PC-3 (cell line): ENCODE measurements around the gene MTIF3. TPM values are rescaled to one million over a fixed set of nuclear protein-coding genes. Genes with fewer than 3 reads are reported as not detected.

Experiments
- ATAC-seq: fragments of 200-7000 bp; cut with Tn5 transposase; 2 replicates; pipeline ENCODE4 v1.9.1; 2020; ENCODE audit warnings: mild to moderate bottlenecking, moderate library complexity
- BruUV-seq: library from RNA; stranded (reverse); fragments of 400-500 nt; replicated peaks from 2 replicates; lab custom pipeline; 2021; lab: Mats Ljungman, UMichigan
- CTCF ChIA-PET: fragments of 300-600 bp; sonication (Branson Sonifier 250); formaldehyde crosslinking; loops from one replicate; lab custom pipeline; 2022; ENCODE audit warnings: antibody characterized with exemption; lab: Charles Lee
- POLR2A ChIA-PET: fragments of 300-600 bp; sonication (Branson Sonifier 250); formaldehyde crosslinking; loops from one replicate; lab custom pipeline; 2022; ENCODE audit warnings: antibody characterized with exemption; ENCODE audit not compliant: unreplicated experiment; lab: Charles Lee
- DNase-seq: peaks from one replicate; pipeline ENCODE4 v3.0.0-alpha.2; 2015
- H2AFZ ChIP-seq: fragments of 300-600 bp; sonication (generic); 2 replicates; pipeline ENCODE4 v1.6.0; 2016; ENCODE audit warnings: antibody characterized with exemption, low read length
- H3F3A ChIP-seq: fragments of 300-600 bp; sonication (generic); one replicate; pipeline ENCODE4 v1.6.0; 2017; ENCODE audit warnings: antibody characterized with exemption, low read length, control low read depth, mild to moderate bottlenecking; ENCODE audit not compliant: unreplicated experiment
- H3K27ac ChIP-seq: fragments of 300-600 bp; sonication (generic); 2 replicates; pipeline ENCODE4 v1.5.1; 2016; ENCODE audit warnings: mild to moderate bottlenecking, low read length
- H3K27me3 ChIP-seq: fragments of 300-600 bp; sonication (generic); 2 replicates; pipeline ENCODE4 v1.6.1; 2016; ENCODE audit warnings: low read length, mixed read lengths
- H3K36me3 ChIP-seq: fragments of 300-600 bp; sonication (generic); 2 replicates; pipeline ENCODE4 v1.6.1; 2016; ENCODE audit warnings: low read depth, mixed run types, low read length, mixed read lengths
- H3K4me1 ChIP-seq: fragments of 300-600 bp; sonication (generic); 2 replicates; pipeline ENCODE4 v1.5.1; 2016; ENCODE audit warnings: low read length; ENCODE audit not compliant: insufficient read depth
- H3K4me2 ChIP-seq: fragments of 300-600 bp; sonication (generic); 2 replicates; pipeline ENCODE4 v1.6.0; 2016; ENCODE audit warnings: low read length
- H3K4me3 ChIP-seq: fragments of 300-600 bp; sonication (generic); 2 replicates; pipeline ENCODE4 v1.5.1; 2016; ENCODE audit warnings: mild to moderate bottlenecking, low read length, mixed read lengths
- H3K79me2 ChIP-seq: fragments of 300-600 bp; sonication (generic); 2 replicates; pipeline ENCODE4 v1.6.1; 2017; ENCODE audit warnings: low read length, mixed read lengths
- H3K9ac ChIP-seq: fragments of 300-600 bp; sonication (generic); 2 replicates; pipeline ENCODE4 v1.6.0; 2016; ENCODE audit warnings: mild to moderate bottlenecking, low read length
- H3K9me2 ChIP-seq: fragments of 300-600 bp; sonication (generic); replicated peaks from 2 replicates; pipeline ENCODE4 v1.6.1; 2016; ENCODE audit warnings: mixed run types, low read length, mixed read lengths
- H3K9me3 ChIP-seq: fragments of 300-600 bp; sonication (generic); 2 replicates; pipeline ENCODE4 v1.6.1; 2016; ENCODE audit warnings: low read length, mixed read lengths
- H4K20me1 ChIP-seq: fragments of 300-600 bp; sonication (generic); 2 replicates; pipeline ENCODE4 v1.6.1; 2016; ENCODE audit warnings: low read length, mixed read lengths
- CTCF ChIP-seq: fragments of 300-600 bp; sonication (generic); conservative IDR thresholded peaks from 2 replicates; pipeline ENCODE4 v1.5.1; 2017; ENCODE audit warnings: antibody characterized with exemption, low read depth, mild to moderate bottlenecking, low read length
- EZH2 ChIP-seq: fragments of 300-600 bp; sonication (generic); IDR thresholded peaks from one replicate; pipeline ENCODE4 v1.6.1; 2017; ENCODE audit warnings: antibody characterized with exemption, mild to moderate bottlenecking, low read length; ENCODE audit not compliant: unreplicated experiment
- EZH2phosphoT487 ChIP-seq: fragments of 300-600 bp; sonication (generic); IDR thresholded peaks from 2 replicates; pipeline ENCODE4 v1.6.1; 2018; ENCODE audit warnings: mild to moderate bottlenecking, antibody characterized with exemption, low read length, borderline replicate concordance
- intact Hi-C: fragments of 100-400 bp; cut with micrococcal nuclease; formaldehyde crosslinking; loops from 2 replicates; pipeline ENCODE4 v1.9.0; 2023
- total RNA-seq: library from RNA; depleted of rRNA; stranded (reverse); fragments of >200 nt; gene quantifications from 2 replicates; pipeline ENCODE4 v1.2.3, GENCODE V29; 2014

Gene MTIF3
- total RNA-seq, 1 experiment from 2014 or later = 43.9 TPM

GRCh38 chr13:27455331-27455855 is 5.0 kb upstream of the MTIF3 start:
- ATAC-seq (no peak), DNase-seq (no peak)
- Histone ChIP-seq H3K9me3 (no peaks in the 10 kb centered on the region), H3K4me3 (peak overlapping the region; percentile 50), H2AFZ (peak overlapping the region; percentile 78), H3K4me1 (peaks cover 8% of the 10 kb centered on the region), H3K9ac (no peak overlapping the region), H3K27me3 (no peaks in the 10 kb centered on the region), H4K20me1 (no peaks in the 10 kb centered on the region), H3K4me2 (peak overlapping the region; percentile 66), H3K79me2 (no peaks in the 10 kb centered on the region), H3K27ac (no peak overlapping the region), H3K9me2 (no peaks in the 10 kb centered on the region), H3F3A (peaks cover 3% of the 10 kb centered on the region), H3K36me3 (no peaks in the 10 kb centered on the region)
- TF ChIP-seq CTCF = no peak
- BruUV-seq = no TSS peak
- intact Hi-C loops = no loop called here
- ChIA-PET CTCF (no interaction called here), POLR2A (no interaction called here)

GRCh38 chr13:27450921-27451471 is 632 bp upstream of the MTIF3 start:
- Histone ChIP-seq H3F3A (peaks cover 3% of the 10 kb centered on the region), H3K27ac (peak overlapping the region; percentile 98), H3K4me3 (peak overlapping the region; percentile 93), H3K4me1 (peaks cover 16% of the 10 kb centered on the region), H2AFZ (peak overlapping the region; percentile 96), H3K36me3 (no peaks in the 10 kb centered on the region), H3K4me2 (peak overlapping the region; percentile 90), H4K20me1 (no peaks in the 10 kb centered on the region), H3K9ac (peak overlapping the region; percentile 96), H3K9me2 (no peaks in the 10 kb centered on the region), H3K79me2 (peaks cover 34% of the 10 kb centered on the region), H3K9me3 (no peaks in the 10 kb centered on the region), H3K27me3 (no peaks in the 10 kb centered on the region)
- BruUV-seq = no TSS peak
- ChIA-PET CTCF (no interaction called here), POLR2A (interaction anchor here (0.5 to 0.9 kb wide), 4 partner anchors 15 to 89 kb away, joined by 3 to 6 read pairs (median 4); partner anchors contain the start of gene GTF3A)
- DNase-seq = peak; percentile 81
- TF ChIP-seq EZH2 = no peak
- no peak for TF ChIP-seq CTCF
- no peak for TF ChIP-seq EZH2phosphoT487
- intact Hi-C loops = loop anchor here (1.0 to 2.0 kb wide), 5 partner anchors 25 to 375 kb away; partner anchors contain the start of genes LNX2 and POLR1D
- ATAC-seq = peak; percentile 27

GRCh38 chr13:27449081-27449603 is 1.2 kb downstream of the MTIF3 start:
- Histone ChIP-seq H3K9ac (peak overlapping the region; percentile 96), H3K27me3 (no peaks in the 10 kb centered on the region), H3K79me2 (peaks cover 47% of the 10 kb centered on the region), H3K9me2 (no peaks in the 10 kb centered on the region), H3K27ac (peak overlapping the region; percentile 98), H3K36me3 (no peaks in the 10 kb centered on the region), H3K4me1 (peaks cover 16% of the 10 kb centered on the region), H3K4me2 (peak overlapping the region; percentile 90), H2AFZ (peak overlapping the region; percentile 96), H3K9me3 (no peaks in the 10 kb centered on the region), H3K4me3 (peak overlapping the region; percentile 93), H4K20me1 (no peaks in the 10 kb centered on the region), H3F3A (peaks cover 3% of the 10 kb centered on the region)
- peak; percentile 3 for DNase-seq
- intact Hi-C loops = no loop called here
- TSS peak; percentile 49 for BruUV-seq
- ChIA-PET CTCF (interaction anchor here (0.6 kb wide), 1 partner anchor 326 kb away, joined by 4 read pairs; no protein-coding TSS in a partner anchor), POLR2A (no interaction called here)
- TF ChIP-seq EZH2phosphoT487 (no peak), EZH2 (no peak), CTCF (no peak)
- no peak for ATAC-seq
